Mesenchymal stem cell (in vitro differentiated cells and primary cell): ENCODE results near the gene HCK. TPM values are rescaled to one million over a fixed set of nuclear protein-coding genes. Genes with fewer than 3 reads are reported as not detected.

Source experiments
- small RNA-seq: library from polyadenylated mRNA; stranded (forward); fragments of <200 nt; extraction: miRNeasy Mini kit (QIAGEN cat#:217004); gene quantifications from one replicate; pipeline ENCODE3, GENCODE V24; 2013; ENCODE audit warnings: low read depth

The HCK gene

Small RNAs within 50 kb of the gene (small RNA-seq; reads per million reads assigned to genes)
- gene RNA5SP481: not detected
- 0.86 reads per million for gene RNA5SP482
